BE2C (cell line): ENCODE data around the gene MAN1C1.

ENCODE experiments used
- DNase-seq: peaks from one replicate; pipeline ENCODE4 v3.0.0-alpha.2; 2020
- H3K27me3 ChIP-seq: fragments of 250-450 bp; sonication (Bioruptor Pico); 2 replicates; pipeline ENCODE4 v1.5.1; 2020; ENCODE audit warnings: mild to moderate bottlenecking
- H3K36me3 ChIP-seq: fragments of 250-450 bp; sonication (Bioruptor Pico); 2 replicates; pipeline ENCODE4 v1.5.1; 2020; ENCODE audit warnings: mild to moderate bottlenecking
- H3K4me1 ChIP-seq: fragments of 250-450 bp; sonication (Bioruptor Pico); 2 replicates; pipeline ENCODE4 v1.5.1; 2020
- H3K4me3 ChIP-seq: 2 replicates; pipeline ENCODE4 v1.5.1; 2011; ENCODE audit warnings: low read depth, low read length
- H3K9me3 ChIP-seq: fragments of 250-450 bp; sonication (Bioruptor Pico); 2 replicates; pipeline ENCODE4 v1.5.1; 2020
- CTCF ChIP-seq: IDR thresholded peaks from 2 replicates; pipeline ENCODE4 v1.5.1; 2012; ENCODE audit warnings: mild to moderate bottlenecking, low read depth, low read length

The MAN1C1 gene

GRCh38 chr1:25809929-25810328, 193.3 kb downstream of the MAN1C1 start:
- no peak overlapping the region for H3K4me3 ChIP-seq
- no peak for TF ChIP-seq CTCF
- no peaks in the 10 kb centered on the region for H3K36me3 ChIP-seq
- DNase-seq = no peak
- H3K4me1 ChIP-seq = no peaks in the 10 kb centered on the region
- H3K9me3 ChIP-seq = no peaks in the 10 kb centered on the region
- no peaks in the 10 kb centered on the region for H3K27me3 ChIP-seq

- peak; percentile 70 for TF ChIP-seq CTCF
- Histone ChIP-seq H3K4me3 (no peak overlapping the region), H3K4me1 (no peaks in the 10 kb centered on the region), H3K36me3 (no peaks in the 10 kb centered on the region), H3K9me3 (no peaks in the 10 kb centered on the region), H3K27me3 (no peaks in the 10 kb centered on the region)
- DNase-seq = peak; percentile 66
Observed at GRCh38 chr1:25810341-25811299, 194.0 kb downstream of the MAN1C1 start.

- H3K4me1 ChIP-seq = no peaks in the 10 kb centered on the region
- no peaks in the 10 kb centered on the region for H3K9me3 ChIP-seq
- H3K27me3 ChIP-seq = no peaks in the 10 kb centered on the region
- H3K4me3 ChIP-seq = no peak overlapping the region
- no peaks in the 10 kb centered on the region for H3K36me3 ChIP-seq
- no peak for DNase-seq
- no peak for TF ChIP-seq CTCF
Observed at GRCh38 chr1:25811384-25812082, 194.9 kb downstream of the MAN1C1 start.

GRCh38 chr1:25813071-25813733, 196.6 kb downstream of the MAN1C1 start:
- no peaks in the 10 kb centered on the region for H3K27me3 ChIP-seq
- H3K4me1 ChIP-seq = no peaks in the 10 kb centered on the region
- no peak overlapping the region for H3K4me3 ChIP-seq
- no peaks in the 10 kb centered on the region for H3K36me3 ChIP-seq
- no peak for DNase-seq
- H3K9me3 ChIP-seq = no peaks in the 10 kb centered on the region
- TF ChIP-seq CTCF = no peak

- Histone ChIP-seq H3K4me1 (peaks cover 3% of the 10 kb centered on the region), H3K36me3 (no peaks in the 10 kb centered on the region)
- no peak for DNase-seq
Observed at GRCh38 chr1:25813734-25814471, 197.3 kb downstream of the MAN1C1 start.

More at GRCh38 chr1:25813734-25814471, 197.3 kb downstream of the MAN1C1 start:
- no peak for TF ChIP-seq CTCF
- Histone ChIP-seq H3K27me3 (no peaks in the 10 kb centered on the region), H3K4me3 (no peak overlapping the region), H3K9me3 (no peaks in the 10 kb centered on the region)
